GM12872 (cell line): ENCODE data around the gene HRH3.

Experiments
- TF ChIP-seq, protein P1 (sequence below): IDR thresholded peaks from 3 replicates; pipeline ENCODE4 v1.5.1; 2011; ENCODE audit warnings: low read depth, mild to moderate bottlenecking, low read length, moderate library complexity; ENCODE audit not compliant: insufficient read depth

Gene HRH3

DNA sequence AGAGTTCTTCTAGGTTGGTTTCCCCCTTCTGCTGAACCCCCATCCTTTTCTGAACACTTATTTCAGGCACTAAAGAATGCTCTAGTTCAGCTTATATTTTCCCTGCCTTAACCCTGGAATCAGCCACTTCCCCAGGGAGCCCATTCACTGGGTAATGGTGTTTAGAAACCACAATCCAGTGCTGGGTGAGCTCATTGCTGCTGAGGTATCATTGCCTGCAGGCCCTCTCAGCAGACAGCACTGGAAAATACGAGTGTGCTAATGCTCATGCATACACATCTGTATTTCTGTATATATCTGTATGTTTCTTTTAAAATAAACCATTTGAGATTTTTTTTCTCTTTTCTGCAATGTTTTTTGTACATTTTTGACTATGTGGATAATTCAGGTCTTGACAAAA lies 45.3 kb upstream of the HRH3 start:
- TF ChIP-seq, protein P1, sequence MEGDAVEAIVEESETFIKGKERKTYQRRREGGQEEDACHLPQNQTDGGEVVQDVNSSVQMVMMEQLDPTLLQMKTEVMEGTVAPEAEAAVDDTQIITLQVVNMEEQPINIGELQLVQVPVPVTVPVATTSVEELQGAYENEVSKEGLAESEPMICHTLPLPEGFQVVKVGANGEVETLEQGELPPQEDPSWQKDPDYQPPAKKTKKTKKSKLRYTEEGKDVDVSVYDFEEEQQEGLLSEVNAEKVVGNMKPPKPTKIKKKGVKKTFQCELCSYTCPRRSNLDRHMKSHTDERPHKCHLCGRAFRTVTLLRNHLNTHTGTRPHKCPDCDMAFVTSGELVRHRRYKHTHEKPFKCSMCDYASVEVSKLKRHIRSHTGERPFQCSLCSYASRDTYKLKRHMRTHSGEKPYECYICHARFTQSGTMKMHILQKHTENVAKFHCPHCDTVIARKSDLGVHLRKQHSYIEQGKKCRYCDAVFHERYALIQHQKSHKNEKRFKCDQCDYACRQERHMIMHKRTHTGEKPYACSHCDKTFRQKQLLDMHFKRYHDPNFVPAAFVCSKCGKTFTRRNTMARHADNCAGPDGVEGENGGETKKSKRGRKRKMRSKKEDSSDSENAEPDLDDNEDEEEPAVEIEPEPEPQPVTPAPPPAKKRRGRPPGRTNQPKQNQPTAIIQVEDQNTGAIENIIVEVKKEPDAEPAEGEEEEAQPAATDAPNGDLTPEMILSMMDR: no peak

GRCh38 chr20:62263396-62263795 lies 43.3 kb upstream of the HRH3 start:
- TF ChIP-seq, protein P1: no peak

DNA sequence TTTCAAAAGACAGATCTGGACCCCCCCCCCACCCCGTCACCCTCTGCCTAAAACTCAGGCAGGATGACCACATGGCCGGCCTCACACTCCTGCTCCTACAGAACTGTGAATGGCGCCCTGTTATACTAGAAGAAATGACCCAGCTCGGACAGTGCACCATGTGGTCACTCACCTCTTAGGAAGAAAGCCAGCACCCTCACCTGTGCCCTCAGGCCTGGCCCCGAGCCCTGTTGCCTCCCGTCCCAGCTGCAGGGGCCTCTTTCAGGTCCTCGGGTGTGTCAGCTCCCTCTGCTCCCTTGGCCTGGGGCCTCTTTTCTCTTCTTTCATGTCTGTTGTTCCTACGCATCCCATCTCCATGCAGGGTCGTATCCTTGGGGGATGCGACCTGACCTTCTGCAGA lies 42.0 kb upstream of the HRH3 start:
- TF ChIP-seq, protein P1: no peak

DNA sequence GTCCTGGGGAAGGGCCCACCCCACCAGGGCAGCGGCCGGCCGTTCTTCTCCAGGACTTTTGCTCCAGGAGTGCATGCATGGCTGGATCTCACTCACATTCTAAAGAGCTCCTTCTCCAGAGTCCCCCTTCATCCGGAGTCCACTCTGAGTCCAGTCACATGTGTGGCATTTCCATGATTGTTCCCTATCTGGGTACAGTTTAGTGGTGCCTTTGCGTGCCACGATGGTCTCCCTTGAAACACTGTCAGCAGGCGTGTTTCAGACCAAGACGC lies 39.2 kb upstream of the HRH3 start:
- TF ChIP-seq, protein P1: no peak

DNA sequence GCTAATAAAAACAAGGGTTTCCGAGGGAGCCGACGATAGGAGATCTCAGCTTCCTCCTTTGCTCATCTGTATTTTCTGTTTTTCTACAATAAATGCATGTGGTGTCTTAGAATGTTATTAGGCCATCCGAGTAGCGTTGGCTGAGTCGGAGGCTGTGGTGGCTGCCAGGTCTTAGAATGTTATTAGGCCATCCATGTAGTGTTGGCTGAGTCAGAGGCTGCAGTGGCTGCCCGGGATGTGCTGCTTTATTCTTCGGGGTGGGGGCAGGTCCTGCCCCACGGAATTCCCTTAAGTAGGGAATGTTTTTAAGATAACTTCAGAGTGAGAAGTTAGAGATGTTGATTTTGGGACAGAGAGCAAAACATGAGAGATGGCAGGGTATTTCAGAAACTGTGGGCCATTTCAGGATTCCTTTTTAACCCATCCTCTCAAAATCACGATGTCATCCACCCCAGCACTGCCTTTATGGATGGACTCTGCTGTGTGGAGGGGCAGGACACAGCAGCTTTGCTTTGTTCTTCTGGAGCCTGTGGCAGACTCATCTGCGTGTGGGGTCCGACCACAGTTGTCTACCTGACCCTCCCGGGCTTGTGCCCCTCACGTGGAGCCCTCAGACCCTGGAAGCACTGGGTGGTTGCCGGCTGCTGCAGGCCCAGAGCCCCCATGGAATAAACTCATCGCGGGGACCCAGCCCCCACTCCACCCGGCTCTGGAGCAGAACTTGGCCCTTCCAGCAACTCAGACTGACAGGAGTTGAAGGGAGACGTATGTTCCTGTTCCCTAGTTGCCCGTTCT lies 38.6 kb upstream of the HRH3 start:
- TF ChIP-seq, protein P1: no peak

DNA sequence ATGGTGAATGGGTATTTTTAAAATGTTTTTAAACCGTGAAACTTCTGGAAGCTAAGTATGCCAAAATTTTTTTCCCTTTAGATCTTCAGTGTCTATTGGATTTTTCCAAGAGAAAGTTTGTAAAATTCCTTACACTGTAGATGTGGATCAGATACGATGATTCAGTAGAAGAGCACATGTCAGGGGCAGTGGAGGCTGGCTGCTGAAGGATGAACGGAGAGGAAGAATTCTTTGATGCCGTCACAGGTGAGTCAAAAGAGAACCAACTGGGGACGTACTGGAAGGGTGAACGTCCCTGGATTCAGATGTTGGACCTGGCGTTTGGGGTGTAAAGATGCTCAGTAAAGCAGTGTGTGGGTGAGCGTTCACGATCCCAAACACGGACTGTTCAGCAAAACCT lies 35.9 kb upstream of the HRH3 start:
- TF ChIP-seq, protein P1: no peak

DNA sequence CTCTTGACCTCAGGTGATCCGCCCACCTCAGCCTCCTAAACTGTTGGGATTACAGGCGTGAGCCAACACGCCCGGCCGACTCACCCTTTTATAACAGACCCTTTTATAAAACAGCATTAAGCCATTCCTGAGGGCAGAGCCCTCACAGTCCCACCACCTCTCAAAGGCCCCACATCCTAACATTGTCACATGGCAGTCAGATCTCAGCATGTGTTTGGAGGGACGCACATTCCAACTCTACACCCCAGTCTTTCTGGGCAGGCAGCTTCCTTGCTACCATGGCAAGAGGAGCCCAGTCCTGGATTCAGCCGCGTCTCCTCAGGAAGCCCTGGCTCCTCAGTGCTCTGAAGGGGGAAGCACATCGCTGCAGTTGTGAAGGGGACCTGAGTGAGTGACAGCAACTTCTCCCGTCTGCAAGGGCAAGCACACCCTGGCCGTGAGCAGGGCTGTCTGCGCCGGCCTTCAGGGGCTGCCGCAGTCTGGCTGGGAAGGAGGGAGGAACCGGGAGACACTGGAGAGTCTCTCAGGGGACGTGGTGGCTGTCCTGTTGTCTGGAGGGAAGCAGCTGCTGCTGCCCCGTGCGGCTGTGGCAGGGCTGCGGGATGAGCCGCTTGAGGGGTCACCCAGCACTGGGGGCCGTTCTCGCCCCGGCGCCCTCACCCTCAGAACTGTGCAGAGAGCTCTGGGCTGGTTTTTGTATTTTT lies 34.1 kb upstream of the HRH3 start:
- TF ChIP-seq, protein P1: no peak
